Measurements from ENCODE around the gene TRHDE.

The TRHDE gene

DNA sequence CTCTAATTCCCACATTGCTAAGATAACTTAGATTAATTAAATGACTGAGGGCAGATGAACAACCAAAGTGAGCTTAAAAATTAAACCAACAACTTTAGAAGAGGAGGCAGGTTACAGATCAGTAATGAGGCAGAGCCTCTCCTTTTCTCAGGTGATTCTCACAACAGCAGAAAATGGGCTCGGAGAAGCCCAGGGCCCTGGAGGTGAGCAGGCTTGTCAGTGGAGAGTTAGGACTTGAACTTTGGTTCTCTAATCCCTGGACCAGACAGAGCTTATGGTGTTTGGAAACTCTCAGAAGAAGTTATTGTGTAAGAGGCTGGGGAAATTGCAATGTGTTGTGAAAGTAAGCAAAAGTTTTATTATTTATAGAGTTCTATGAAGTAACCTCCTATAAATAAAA, 2.8 kb downstream of the TRHDE start:
- DNase-seq (ENCODE audit: low read depth), result no peak

DNA sequence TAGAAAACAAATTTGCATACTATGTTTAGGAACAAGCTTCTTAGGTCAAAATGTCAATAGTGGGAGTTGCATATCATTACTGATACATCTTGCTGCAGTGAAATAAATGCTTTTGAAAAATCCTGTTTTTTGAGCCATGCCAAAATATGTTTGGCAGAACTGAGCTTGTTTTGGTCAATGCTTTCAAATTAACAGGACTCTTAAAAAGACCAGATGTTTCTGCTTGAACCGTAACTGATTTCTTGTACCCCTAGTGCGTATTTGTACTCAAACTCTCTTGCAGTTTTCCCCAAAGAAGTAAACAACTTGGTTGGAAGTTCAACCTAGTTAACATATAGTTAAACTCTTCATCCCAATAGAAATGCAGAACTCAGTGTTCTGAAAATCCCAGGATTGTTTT, 3.4 kb downstream of the TRHDE start:
- no peak for DNase-seq (ENCODE audit: low read depth)

DNA sequence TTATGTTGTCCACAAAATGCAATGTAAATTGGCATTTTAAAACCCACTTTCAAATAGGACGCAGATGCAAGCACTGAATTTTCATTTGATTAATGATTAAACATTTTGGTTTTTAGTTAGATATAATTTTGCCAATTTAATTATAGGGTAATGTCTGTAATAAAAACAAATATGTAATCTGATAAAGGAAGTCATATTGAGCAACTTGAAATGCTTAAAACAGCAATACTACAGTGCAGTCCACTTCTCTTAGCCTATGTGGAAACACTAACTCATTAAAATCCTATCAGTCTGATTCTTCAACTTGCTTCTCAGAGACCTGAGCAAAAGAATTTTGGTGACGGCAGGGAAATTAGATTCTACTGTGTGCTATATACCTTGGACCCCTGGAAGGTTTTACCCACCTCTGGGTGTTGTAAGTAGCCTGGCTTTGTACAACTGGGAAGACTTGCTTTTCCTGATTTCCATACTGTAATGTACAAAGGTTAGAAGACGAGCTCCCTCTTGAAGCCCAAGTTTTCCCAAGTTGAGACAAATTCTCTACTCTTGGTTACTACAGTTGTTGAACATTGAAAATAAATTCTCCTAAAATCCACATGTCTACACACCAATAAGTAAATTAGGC, 4.1 kb downstream of the TRHDE start:
- no peak for DNase-seq (ENCODE audit: low read depth)

DNA sequence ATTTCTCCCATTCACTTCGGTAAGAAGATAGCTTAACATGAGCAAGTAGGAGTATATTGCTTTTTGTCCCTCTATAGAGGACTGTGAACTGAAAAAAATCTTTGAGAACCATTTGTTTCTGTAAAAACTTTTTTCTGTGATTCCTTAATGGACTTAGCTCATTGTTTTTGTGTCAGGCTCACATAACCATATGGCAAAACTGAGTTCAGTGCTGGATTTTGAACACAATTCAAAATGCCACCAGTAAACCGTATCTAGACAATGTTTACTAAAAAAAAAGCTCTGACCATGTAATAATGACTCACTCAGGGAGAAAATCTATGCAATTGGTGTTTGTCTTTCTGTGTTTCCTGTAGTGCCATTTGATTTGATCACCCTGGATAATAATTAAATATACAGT, 5.2 kb downstream of the TRHDE start:
- no peak for DNase-seq (ENCODE audit: low read depth)

DNA sequence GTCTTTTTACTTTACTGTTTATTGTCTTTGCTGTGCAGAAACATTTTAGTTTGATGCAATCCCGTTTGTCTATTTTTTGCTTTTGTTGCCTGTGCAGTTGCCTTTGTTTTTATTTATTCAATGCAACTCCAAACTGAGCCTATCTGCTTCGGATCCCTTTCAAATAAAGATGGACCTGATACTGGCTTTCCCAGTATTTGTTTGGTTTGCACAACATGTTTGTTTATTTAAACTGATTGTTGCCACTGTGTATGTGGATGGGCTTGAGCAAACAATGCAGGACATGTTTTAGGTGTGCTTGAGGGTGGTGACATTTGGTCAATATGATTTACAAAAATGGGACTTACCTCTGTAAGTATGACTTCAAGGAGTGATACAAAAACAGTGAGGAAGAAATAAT, 6.7 kb downstream of the TRHDE start:
- DNase-seq (ENCODE audit: low read depth), result no peak

DNA sequence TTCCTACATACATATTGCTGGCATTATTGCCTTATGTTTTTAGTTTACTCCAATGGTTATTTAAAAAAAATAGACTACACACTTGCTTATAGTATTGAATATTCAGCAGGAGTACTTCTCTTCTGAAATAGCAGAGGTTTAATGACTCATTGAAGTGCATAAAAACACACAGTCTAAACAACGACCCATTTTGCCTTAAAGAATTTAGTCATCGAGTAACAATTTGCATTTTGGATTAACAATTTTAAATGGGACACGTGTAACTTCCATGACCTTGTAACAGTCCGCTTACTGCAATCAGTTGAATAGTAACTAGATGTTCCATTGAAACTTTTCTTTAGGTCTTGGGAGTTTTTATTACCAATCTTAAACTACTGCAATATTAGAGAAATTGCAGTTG, 9.0 kb downstream of the TRHDE start:
- no peak for DNase-seq (ENCODE audit: low read depth)

DNA sequence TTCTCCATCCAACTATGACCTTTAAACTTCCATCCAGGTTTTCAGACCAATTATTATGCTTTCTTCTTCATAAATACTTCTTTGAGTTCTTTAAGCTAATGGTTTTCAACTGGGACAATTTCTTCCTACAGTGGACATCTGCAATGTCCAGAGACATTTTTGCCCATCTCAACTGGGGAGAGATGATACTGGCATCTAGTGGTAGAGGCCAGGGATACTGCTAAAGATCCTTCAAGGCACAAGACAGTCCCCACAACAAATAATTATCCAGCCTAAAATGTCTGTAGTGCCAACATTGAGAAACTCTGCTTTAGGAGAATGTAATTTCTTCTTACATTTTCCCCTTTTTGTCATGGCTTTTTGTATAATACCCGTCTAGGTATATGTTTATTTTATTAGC, 10.6 kb downstream of the TRHDE start:
- no peak for DNase-seq (ENCODE audit: low read depth)

DNA sequence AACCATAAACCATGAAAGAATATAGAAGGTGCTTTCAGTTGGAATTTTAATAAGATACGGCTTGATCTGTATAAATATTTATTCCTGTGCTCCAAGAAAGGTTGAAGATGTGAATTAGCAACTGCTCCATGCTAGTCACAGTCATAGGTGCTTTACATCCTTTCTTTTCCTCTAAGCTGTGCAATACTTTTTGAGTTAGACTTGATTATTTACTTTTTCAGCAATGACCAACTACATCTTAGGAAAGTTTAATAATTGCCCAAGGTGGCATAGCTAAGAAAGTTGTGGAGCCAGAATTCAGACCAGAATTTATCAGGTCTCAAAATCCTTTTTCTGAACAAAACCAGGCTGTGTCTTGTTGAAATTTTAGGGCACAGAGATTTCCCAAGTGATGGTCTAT, 13.7 kb downstream of the TRHDE start:
- DNase-seq (ENCODE audit: low read depth), result no peak

DNA sequence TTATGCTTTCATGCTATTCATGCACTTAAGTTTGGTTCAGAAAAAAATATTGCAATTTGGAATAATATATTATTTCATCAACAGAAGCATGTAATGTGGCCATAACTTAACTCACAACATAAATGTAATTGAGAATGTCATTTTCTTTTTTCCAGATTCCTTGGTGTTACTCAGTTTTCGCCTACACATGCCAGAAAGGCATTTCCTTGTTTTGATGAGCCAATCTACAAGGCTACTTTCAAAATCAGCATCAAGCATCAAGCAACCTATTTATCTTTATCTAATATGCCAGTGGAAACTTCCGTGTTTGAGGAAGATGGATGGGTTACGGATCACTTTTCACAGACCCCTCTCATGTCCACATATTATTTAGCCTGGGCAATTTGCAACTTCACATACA, 14.4 kb downstream of the TRHDE start:
- DNase-seq (ENCODE audit: low read depth), result no peak

DNA sequence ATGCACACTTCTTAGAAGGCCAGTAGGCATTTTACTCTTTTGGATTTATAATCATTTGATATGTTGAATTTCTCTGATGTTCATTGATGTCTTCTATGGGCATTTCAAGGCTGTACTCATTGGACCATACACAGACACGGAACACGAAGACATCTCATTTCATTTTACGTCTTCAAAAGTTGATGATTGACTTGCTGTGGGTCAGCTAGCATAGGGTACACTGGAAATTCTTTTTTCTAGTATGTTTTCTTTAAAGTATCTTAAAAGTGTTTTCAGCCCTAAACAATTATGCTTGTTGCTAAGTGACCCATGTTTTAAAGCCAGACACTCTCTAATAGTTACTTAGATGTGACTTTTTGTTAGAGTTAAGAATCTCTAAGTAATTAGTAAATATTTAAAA, 16.3 kb downstream of the TRHDE start:
- no peak for DNase-seq (ENCODE audit: low read depth)

DNA sequence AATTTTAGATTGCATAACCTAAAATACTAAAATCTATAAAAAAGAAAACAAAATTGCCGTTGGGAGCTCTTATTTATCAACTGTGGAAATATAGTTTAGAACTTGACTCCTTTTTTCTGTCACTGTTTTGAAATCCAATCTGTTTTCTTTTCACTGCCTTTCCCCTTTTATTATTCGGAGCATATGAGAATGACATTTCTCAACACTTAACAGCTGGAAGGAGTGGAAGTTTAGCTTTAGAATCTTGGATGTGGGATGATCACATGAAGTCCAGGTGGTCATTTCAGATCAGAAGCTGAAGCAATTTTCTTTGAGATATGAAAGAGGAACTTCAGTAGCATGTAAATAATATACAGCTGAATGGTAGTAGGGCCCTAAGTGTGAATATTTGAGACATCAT, 16.7 kb downstream of the TRHDE start:
- DNase-seq (ENCODE audit: low read depth), result no peak

DNA sequence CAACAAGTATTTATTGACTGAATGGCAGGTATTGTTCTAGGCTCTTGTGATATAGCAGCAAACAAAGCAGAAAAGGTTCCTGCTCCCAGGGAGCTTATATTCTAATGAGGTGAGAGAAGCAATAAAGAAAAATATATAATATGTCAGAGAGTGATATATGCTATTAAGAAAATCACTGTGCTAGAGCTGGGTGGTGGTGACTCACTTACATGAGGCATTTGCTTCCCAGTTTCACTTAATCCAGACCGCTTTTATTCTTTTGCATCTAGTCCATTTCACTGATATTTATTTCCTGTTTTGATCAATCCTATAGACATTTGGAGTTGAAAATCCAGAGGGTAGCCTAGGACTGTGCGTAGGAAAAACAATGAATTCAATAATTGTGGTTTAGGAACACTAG, 17.5 kb downstream of the TRHDE start:
- no peak for DNase-seq (ENCODE audit: low read depth)

DNA sequence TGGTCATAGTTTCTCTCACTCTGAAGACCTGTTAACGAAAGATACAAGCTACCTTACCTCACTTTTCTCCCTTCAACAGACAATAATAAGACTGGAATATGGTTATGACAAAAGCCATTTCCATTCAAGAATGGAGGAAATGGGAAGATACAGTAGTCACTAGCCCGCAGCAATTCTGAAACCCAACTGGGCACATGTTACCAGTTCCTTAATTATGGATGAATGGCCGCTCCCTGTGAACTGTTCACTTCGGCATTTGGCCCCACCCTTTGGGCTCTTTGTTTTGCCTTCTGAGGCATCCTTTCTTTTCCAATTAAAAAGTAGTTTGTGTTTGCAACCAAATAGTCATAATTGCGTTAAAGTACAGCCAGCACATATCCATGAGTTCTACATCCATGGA, 19.0 kb downstream of the TRHDE start:
- no peak for DNase-seq (ENCODE audit: low read depth)

DNA sequence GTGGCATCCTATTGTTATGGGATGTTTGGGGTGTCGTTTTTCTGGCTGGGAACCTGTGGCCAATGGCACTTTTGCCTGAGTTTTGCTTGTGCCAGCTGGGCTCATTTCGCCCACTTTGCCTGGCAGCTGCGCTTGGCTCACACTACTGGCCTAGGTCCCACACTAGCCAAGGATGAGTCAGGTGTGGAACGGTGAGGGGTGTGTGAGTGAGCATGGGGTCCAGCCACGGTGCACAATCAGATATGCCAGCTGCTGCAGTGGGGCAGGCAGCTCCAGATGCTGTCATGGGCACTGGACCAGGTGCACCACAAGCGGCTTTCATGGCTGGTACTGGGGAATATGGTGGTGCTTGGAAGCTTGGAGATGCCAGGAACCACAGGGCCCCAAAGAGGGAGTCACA, 21.5 kb downstream of the TRHDE start:
- no peak for DNase-seq (ENCODE audit: low read depth)

DNA sequence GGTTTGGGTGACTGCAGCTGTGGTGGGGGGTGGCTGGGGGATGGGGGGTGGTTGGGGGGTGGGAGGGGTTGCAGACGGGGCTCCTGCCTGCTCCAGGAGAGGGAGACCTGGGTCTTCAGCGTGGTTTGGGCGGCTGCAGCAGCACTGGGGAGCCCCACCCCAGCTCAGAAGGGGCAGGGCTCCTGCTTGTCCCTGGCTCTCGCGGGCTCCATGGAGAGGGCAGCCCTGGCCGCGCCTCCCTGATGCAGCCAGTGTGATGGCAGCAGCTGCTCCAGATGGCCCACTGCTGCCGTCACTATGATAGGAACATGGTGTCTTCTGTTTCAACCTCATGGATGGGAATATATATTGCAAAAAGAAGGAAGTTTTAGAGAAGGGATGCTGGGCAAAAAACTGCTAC, 22.9 kb downstream of the TRHDE start:
- DNase-seq (ENCODE audit: low read depth), result no peak

DNA sequence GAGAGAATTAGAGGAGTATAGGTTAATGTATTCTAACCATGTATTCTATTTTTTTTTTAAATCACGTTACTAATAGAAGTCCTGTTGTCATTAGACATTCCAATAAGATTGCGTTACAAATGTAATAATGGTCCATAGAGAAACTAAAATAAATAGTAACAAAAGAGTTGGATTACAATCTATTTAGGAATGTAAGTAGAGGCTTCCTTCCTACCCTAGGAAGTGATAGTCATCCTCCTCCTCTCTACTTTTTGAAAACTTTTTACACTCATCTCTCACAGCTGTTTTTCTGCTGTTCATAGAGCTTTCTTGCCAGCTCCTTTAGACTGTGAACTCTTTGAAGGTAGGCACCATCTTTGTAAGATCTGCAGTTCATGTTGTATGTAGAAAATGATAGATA, 23.6 kb downstream of the TRHDE start:
- DNase-seq (ENCODE audit: low read depth), result no peak

DNA sequence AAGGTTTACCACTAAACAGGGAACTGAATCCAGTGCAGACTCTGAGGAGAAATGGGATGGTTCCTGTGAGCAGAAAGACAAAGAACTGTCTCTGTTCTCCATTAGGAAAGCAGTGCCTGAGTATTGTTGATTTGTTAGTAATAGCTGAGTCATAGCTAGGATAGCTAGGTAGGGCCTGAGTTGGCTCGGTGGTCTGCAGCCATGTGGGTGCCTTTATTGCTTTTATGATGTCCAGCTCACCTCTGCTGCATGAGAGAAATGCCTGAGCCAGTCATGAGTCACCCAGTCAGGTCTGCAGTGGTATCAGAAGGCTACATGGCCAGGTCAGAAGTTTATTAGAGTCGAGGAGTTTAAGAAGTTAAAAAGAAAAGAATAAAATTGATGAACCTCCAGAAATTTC, 24.2 kb downstream of the TRHDE start:
- no peak for DNase-seq (ENCODE audit: low read depth)

DNA sequence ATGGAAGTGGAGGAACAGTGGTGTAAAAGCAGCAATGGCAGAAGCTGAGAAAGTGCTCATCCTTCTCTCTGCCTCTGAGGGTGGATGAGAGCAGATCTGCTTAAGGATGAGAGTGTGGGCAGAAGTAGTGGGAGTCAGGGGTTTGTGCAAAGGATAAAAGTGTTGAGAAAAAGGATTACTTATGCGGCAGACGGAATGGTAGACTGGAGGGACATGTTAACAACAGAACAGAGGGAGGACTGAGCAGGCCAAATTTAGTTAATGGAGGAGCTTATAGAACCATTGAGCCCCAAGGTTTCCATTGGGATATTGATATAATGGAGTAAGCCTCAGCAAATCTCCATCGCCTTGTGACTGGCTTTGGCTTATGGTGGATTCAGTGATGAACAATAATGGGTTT, 25.5 kb downstream of the TRHDE start:
- no peak for DNase-seq (ENCODE audit: low read depth)

DNA sequence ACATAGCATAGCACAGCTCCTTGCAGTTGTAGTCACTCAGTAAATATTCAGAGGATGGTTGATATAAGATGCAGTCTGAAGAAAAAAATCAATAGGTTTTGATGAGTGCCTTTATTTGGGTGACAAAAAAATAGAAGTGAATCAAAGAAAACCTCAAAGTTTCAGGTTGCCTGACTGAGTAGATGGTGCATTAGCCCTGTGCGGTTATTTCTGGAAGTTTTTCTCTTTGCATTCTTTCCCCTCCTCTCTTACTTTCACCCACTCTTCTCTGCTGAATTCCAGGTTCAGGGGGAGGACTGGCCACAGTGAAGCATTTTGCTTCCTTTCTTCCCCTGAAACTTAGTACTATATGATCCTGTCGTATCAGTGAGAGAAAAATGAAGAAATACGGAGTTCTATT, 28.6 kb downstream of the TRHDE start:
- no peak for DNase-seq (ENCODE audit: low read depth)

DNA sequence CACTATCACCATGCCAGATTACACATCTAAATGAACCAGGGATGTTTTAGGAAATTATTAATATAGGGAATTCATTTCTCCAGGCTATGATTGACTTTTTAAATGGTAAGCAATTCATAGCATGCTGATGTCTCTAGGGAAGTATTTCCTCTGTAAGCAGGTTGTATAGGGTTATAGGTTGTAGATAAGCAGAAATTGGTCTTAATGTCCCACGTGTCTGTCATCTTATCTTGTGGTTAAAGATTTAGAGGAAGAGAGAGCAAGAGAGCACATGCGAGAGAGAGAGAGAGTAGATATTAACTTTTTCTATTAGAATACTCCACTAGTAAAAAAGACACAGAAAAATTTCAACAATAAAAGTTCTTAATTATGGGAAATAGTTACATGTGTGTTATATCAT, 32.6 kb downstream of the TRHDE start:
- no peak for DNase-seq (ENCODE audit: low read depth)

DNA sequence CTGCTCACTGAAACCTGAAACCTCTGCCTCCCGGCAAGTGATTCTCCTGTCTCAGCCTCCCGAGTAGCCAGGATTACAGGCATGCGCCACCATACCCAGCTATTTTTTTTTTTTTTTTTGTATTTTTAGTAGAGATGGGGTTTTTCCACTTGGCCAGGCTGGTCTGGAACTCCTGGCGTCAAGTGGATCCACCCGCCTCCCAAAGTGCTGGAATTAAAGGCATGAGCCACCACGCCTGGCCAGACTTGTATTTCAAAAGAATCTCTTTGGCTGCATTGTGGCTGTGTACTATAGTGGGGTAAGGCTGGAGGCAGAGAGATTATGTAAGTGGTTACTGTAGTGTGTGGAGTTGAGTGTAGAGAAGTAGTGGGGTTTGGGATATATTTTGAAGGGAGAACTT, 35.1 kb downstream of the TRHDE start:
- no peak for DNase-seq (ENCODE audit: low read depth)

DNA sequence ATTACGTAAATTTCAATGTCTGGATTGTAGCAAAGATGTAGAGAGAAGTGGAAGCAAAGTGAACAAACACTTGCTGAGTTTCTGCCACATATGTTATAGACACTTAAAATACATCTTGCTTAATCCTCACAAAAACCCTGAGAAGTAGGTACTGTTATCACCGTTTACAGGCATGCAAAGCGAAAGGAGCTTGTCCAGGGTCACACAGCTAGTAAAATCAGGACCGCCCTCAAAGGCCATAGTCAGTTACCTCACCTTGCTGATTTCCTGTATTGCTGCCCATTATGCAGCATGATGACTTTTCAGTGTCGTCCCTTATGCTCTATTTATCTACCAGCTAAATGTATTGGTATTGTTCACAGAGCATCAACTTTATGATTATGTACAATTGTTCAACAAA, 39.8 kb downstream of the TRHDE start:
- no peak for DNase-seq (ENCODE audit: low read depth)

DNA sequence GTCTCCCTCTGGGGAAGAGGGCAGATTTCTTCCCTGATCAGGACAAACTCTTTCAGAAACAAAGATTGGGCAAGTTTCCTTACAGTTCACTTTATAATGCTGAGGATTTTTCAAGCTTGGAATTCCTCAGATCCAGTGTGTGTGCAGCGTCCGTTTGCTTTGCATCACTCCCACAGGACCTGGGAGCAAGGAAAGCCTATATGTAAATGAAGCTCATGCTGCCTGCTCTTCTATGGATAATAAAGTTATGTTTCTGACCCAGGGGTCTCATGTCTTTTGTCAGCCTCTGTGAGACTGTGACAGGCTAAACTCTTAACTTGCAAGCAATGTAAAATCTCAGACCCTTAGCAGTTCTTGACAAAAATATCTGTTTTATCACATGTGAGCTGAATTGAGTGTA, 41.6 kb downstream of the TRHDE start:
- DNase-seq (ENCODE audit: low read depth), result no peak

DNA sequence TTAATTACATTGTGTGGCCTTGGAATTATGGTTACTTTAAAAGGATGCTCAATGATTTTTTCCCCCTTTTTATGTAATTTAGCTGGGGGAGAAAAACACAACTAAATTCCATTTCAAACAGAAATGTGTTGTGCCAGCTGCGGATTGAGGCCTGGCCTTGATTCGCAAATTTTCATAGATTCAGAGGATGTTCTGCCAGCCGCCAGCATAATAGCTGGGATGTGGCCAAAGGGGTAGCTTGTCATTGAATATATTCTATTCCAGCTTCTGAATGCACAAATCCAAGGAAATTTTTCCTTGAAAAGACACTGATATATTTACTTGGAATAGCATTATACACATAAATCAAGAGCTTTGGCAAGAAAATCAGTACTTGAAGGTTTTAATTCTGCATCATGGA, 43.7 kb downstream of the TRHDE start:
- DNase-seq (ENCODE audit: low read depth), result no peak

DNA sequence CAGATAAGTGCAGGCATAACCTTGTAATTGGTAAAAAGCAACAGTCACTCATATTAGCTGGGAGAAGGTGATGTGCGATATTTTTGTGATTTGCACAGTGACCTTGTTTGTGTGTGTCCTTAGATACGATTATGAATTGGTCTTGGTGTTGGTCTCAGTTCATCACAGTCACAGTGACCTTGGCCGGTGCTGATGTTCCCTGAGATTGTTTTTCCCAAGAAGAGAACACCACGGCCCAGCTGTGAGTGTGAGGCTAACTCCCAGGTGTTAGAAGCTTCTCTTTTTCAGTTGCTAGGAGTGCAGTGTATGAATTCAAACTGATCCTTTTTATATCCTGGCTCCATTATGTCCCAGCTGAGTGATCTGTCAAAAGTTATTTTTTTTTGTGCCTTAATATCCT, 46.2 kb downstream of the TRHDE start:
- no peak for DNase-seq (ENCODE audit: low read depth)

Data from stimulated activated CD8-positive, alpha-beta memory T cell treated with anti-CD3 and anti-CD28 coated beads, Interleukin-15, amount 100 ng/mL, for 1 hour (primary cell).